Raji (cell line): Measurements from ENCODE around the gene SRSF7.

Experiments used
- POLR2A ChIP-seq: IDR thresholded peaks from 2 replicates; pipeline ENCODE4 v1.6.1; 2011; ENCODE audit warnings: low read depth, low read length, control low read depth; ENCODE audit not compliant: insufficient read depth

The SRSF7 gene

GRCh38 chr2:38742797-38743559 is 8.2 kb downstream of the SRSF7 start:
- TF ChIP-seq POLR2A: no peak

DNA sequence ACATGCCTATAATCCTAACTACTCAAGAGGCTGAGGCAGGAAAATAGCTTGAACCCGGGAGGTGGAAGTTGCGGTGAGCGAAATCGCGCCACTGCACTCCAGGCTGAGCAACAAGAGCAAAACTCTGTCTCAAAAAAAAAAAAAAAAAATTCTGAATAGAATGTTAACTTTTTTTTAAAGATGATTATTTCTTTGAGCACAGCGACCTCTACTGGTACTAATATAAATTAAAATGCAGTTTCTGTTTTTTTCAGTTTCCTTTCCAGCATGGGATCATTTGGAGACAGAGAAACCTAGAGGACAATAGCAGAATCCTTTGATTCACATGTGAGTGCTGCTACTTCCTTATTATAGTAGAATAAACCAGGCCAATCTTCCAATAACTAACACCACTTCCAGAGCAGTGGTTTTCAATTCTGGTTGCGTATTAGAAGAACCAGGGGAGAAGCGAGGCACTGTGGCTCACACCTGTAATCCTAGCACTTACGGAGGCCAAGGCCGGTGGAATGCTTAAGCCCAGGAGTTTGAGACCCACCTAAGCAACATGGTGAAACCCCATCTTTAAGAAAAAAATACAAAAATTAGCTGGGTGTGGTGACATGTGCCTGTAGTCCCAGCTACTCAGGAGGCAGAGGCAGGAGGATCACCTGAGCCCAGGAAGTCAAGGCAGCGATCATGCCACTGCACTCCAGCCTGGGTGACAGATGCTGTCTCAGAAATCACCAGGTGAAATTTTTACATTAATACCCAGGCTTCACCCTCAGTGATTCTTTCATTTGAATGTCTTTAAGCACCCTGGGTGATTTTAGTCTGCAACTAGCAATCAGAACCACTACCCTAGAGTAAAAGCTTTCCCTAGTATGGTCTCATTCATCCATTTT is 10.1 kb downstream of the SRSF7 start:
- no peak for TF ChIP-seq POLR2A

GRCh38 chr2:38739524-38739923 is 11.6 kb downstream of the SRSF7 start:
- no peak for TF ChIP-seq POLR2A

DNA sequence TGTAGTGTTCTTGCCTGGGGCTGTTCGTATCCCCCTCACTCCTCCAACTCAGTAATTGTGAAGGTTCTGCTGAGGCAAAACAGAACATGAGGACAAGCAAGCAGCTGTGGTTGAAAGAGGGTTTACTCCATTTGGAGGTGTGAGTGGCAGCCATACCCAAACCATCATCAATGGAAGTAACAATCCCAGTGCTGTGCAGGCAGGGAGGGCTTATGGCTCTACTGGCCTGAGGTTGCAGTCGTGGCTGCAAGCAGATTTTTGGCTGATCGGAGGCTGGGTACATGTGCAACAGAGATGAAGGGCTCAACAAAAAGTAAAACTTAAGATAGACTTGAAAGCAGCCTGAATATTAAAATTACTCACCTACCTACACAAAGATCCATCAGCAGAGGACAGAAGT is 13.2 kb downstream of the SRSF7 start:
- TF ChIP-seq POLR2A: no peak

DNA sequence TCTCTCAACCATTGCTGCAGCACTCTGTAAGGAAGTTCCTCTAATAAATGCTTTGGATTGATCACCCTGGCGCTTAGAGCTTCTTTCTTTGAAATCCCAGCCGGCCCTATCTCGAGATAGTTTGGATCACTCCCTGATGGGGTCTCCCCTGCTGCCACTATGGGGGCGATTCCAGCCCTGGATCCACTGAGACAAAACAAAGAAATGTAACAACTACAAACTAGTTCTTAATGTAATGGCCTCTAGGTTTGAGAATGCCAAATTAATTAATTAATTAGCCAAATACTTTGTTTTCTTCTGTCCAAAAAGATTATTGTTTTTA is 15.2 kb downstream of the SRSF7 start:
- no peak for TF ChIP-seq POLR2A

DNA sequence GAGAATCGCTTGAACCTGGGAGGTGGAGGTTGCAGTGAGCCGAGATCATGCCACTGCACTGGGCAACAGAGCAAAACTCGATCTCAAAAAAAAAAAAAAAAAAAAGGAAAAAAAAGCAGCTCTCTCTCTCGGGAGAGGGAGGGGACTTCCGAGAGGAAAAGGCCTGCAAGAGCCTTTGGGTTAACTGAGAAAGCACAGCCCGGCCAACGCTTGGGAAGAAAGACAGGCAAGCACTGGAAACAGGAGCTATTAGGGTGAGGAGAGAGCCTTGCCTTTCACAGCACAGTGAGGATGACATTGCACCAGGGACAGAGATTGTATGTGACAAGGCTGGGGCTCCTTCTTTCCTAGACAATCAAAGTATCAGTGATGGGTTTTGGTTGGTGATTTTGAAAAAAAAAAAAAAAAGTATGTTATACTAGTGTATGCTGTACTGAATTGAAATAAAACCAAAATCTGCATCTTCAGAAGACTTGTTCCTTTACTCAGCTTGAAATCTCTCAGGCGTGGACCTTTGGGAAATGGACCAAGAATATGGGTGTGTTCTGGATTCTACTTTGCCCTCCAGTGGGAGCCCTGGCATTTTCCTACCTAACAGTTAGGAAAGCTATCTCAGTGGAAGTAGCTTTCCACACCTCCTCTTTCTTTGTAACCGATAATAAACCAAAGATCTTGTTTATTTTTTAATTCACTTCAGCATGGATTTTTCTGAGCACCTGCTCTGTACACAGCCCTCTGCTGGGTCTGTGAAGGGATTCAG is 16.7 kb downstream of the SRSF7 start:
- no peak for TF ChIP-seq POLR2A

DNA sequence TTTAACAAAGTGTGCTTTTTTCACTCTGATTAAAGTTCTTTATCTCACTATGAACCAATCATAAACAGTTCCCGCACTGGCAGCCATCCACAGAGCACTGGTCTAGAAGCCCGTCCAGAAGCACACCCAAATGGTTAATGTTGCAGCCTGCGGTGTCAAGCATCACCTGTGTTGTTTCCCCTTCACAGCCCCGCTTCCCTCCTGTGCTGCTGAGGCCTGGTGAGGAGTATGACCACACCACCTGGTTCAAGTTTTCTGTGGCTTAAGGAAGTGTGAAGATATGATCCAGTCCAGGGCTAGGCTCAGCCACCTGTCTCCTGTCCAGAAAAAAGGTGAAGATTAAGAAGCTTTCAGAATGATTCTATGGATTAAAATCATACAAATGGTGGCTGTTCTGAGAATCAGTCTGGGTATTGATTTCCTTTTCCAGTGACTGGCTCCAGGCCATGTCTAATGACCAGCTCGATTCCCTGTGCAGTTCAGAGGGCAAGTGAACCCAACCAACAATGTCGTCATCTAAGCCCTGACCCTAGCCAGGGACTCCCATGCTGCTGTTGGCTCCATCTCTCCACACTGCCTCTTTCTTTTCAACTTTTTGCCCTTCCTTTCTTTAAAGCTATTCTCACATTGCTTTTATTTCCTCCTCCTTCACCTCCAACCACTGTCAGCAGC is 17.7 kb downstream of the SRSF7 start:
- no peak for TF ChIP-seq POLR2A

DNA sequence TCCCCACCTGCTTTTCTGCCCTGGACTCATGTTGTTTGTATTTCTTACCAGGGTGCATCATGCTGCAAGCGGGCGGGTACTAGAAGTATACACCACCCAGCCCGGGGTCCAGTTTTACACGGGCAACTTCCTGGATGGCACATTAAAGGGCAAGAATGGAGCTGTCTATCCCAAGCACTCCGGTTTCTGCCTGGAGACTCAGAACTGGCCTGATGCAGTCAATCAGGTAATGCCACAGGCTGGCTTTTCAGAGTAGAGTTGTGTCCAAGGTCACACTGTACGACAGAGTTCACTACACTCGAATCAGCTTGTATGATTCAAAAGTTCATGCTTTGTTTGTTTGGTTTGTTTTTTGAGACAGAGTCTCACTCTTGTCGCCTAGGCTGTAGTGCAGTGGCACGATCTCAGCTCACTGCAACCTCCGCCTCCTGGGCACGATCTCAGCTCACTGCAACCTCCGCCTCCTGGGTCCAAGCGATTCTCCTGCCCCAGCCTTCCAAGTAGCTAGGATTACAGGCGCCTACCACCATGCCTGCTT is 19.4 kb downstream of the SRSF7 start:
- TF ChIP-seq POLR2A: no peak

DNA sequence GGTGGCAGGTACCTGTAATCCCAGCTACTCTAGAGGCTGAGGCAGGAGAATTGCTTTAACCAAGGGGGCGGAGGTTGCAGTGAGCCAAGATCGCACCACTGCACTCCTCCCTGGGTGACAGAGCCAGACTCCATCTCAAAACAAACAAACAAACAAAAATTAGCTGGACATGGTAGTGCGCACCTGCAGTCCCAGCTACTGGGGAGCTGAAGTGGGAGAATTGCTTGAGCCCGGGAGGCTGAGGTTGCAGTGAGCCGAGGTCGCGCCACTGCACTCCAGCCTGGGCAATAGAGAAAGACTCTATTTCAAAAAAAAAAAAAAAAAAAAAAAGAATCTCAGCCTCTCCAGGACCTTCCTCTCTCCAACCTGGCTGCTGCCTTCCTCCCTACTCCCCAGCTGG is 20.1 kb downstream of the SRSF7 start:
- no peak for TF ChIP-seq POLR2A

GRCh38 chr2:38728694-38729093 is 22.5 kb downstream of the SRSF7 start:
- TF ChIP-seq POLR2A: no peak

DNA sequence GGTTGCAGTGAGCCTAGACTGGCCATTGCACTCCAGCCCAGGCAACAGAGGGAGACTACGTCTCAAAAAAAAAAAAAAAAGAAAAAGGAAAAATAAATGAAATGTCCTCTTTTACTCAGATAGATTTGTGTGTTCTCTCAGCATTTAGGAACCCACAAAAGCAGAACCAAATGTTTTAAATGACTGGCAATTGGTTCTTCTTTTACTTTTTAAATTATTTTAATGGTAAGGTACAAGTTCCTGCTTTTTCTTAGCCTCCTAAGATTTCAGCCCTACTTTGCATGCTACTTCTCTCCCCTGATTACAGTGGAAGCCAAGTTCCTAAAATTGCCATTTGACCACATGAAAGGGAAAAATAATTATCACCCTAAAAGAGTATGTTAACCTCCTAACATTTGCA is 23.5 kb downstream of the SRSF7 start:
- TF ChIP-seq POLR2A: no peak

- no peak for TF ChIP-seq POLR2A
Observed at GRCh38 chr2:38723173-38723572, 28.0 kb downstream of the SRSF7 start.

DNA sequence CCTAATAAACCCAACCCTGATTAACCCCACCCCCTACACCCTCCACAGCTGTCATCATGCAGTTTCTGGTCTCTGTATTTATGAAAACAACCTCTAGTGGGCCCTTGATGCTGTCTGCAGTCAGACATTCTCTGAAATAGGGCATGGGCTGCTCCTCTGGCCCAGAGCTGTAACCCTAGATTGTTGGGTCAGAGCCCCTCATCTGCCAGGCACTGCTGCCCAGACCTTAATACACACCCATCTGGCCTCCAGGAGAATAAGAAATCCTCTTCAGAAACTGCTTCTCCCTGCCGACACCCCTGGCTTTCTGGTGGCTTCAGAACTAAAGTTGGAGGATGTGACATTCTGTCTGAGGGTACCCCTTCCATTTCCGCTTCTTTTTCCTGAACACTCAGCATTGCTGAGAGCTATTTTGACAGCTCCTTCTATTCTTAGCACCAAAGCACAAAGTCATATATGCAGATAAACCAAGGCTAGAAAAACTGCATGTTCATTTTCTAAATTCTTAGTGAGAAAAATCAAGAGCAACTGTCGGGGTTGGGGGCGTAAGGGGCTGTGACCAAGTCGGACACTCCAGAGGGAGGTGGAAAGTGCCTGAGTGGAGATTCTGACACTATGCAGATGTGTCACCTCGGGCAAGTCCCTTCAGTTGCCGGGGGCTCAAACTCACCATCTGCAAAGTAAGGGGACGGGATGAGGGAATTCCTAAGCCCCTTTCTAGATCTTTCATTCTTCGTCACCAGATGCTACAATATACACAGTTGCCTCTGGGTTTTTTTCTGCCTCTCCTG is 28.7 kb downstream of the SRSF7 start:
- TF ChIP-seq POLR2A: no peak

GRCh38 chr2:38720613-38721241 is 30.4 kb downstream of the SRSF7 start:
- TF ChIP-seq POLR2A: no peak
